HCT116 (cell line): ENCODE measurements around the gene GAD1.

Experiments used
- CTCF ChIP-seq, 3 experiments: fragments of 200-600 bp in 1 of 3; sonication (generic) in 1 of 3; IDR thresholded peaks in 2 of 3; conservative IDR thresholded peaks in 1 of 3; 2 replicates each; pipeline ENCODE4 v1.5.1; 2012 to 2017; ENCODE audit warnings: low read depth in 2 of 3, low read length in 2 of 3, antibody characterized with exemption in 1 of 3, borderline replicate concordance in 1 of 3, control low read depth in 1 of 3, mild to moderate bottlenecking in 1 of 3, mixed read lengths in 1 of 3, mixed run types in 1 of 3, moderate library complexity in 1 of 3; ENCODE audit not compliant: insufficient read depth in 1 of 3
- RAD21 ChIP-seq: IDR thresholded peaks from 2 replicates; pipeline ENCODE4 v1.6.1; 2012; ENCODE audit warnings: low read depth, mild to moderate bottlenecking
- ZNF274 ChIP-seq: fragments of 200-500 bp; sonication (Bioruptor generic); IDR thresholded peaks from 2 replicates; pipeline ENCODE4 v1.6.1; 2014; ENCODE audit warnings: mild to moderate bottlenecking, low read depth, low read length, inconsistent platforms

GRCh38 chr2:170886386-170886785, 69.7 kb downstream of the GAD1 start:
- TF ChIP-seq CTCF (IDR thresholded peaks at IDR 0.05 in 2 of 3, conservative IDR thresholded peaks at IDR 0.05 in 1 of 3; ENCODE audit: borderline replicate concordance in 1 of 3, insufficient read depth in 1 of 3, low read depth in 2 of 3, low read length in 2 of 3) (no peak), RAD21 (no peak), ZNF274 (no peak)
